LNCaP clone FGC (cell line): ENCODE data around the gene GNMT.

Experiments
- DNase-seq: peaks from one replicate; pipeline ENCODE4 v3.0.0-alpha.2; 2011; ENCODE audit warnings: low read depth
- H3K4me3 ChIP-seq: 2 replicates; pipeline ENCODE4 v1.5.1; 2011; ENCODE audit warnings: mild to moderate bottlenecking, low read depth, low read length, control low read depth
- CTCF ChIP-seq: IDR thresholded peaks from 2 replicates; pipeline ENCODE4 v1.5.1; 2012; ENCODE audit warnings: mild to moderate bottlenecking; ENCODE audit not compliant: control insufficient read depth, insufficient read depth; ENCODE audit errors: extremely low read depth

GNMT gene

GRCh38 chr6:42961020-42961470, 491 bp downstream of the GNMT start:
- TF ChIP-seq CTCF = no peak
- no peak for DNase-seq
- H3K4me3 ChIP-seq = peak overlapping the region; percentile 57

- DNase-seq = no peak
- H3K4me3 ChIP-seq = no peak overlapping the region
- TF ChIP-seq CTCF = no peak
Observed at GRCh38 chr6:42962096-42962495, 1.5 kb downstream of the GNMT start.

- no peak overlapping the region for H3K4me3 ChIP-seq
- DNase-seq = no peak
- no peak for TF ChIP-seq CTCF
Observed at GRCh38 chr6:42962502-42963178, 2.1 kb downstream of the GNMT start.

GRCh38 chr6:42963179-42963854, 2.8 kb downstream of the GNMT start:
- DNase-seq = no peak
- TF ChIP-seq CTCF = no peak
- H3K4me3 ChIP-seq = no peak overlapping the region

- TF ChIP-seq CTCF = peak; percentile 32
- no peak overlapping the region for H3K4me3 ChIP-seq
- no peak for DNase-seq
Observed at GRCh38 chr6:42963855-42964605, 3.5 kb downstream of the GNMT start.

GRCh38 chr6:42966571-42966970, 6.0 kb downstream of the GNMT start:
- TF ChIP-seq CTCF = no peak
- no peak overlapping the region for H3K4me3 ChIP-seq
- DNase-seq = no peak
